Measurements from ENCODE around the gene DENND5B.

DENND5B gene

DNA sequence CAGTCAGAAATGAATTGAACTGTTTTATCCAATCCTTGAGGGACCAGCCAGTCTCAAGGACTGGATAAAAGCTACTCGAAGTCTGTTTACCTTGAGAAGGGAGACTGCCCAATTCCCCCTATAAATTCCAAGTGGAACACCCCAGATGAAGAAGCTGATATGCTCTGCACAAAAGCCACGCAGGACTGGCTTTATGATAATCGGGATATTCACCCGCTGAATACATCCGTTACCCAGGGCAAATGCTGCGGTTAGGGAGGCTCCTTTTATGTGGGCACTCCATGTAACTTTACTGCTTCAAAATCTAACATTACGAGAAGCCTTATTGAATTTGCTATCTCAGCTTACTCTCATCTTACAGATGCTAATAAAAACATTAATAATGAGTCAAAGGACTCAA is 119.1 kb downstream of the DENND5B start:
- no peak for DNase-seq (ENCODE audit: low read depth in 2 of 2)

DNA sequence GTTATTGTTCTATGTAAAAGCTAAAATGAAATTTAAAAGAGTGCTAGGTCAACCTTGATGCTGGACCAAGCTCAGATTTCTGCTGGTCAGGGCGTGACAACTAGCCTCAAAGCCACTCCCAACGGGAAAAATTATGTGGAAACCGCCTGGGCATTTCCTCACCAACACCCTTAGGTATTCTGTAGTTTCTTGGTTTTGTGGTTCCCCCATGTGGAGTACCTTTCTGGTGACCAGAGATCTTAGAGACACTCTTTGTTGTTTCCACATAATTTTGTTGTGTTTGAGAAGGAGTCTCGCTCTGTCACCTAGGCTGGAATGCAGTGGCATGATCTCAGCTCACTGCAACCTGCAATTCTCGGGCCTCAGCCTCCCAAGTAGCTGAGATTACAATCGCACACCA is 119.9 kb downstream of the DENND5B start:
- DNase-seq (ENCODE audit: low read depth in 2 of 2): no peak

DNA sequence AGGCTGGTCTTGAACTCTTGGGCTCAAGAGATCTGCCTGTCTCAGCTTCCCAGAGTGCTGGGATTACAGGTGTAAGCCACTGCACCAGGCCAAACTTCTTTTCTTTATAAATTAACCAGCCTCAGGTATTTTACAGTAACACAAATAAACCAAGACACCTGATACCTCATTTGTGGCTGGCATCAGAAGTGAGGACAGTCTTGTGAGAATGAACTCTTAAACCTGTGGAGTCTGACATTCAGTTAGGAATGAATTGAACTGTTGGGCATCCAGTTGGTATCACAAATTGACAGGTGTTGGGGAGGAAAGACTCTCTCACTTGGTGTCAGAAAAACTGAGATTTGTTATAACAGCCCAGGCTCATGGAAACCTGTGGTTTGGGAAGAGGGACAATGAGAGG is 120.5 kb downstream of the DENND5B start:
- no peak for DNase-seq (ENCODE audit: low read depth in 2 of 2)

DNA sequence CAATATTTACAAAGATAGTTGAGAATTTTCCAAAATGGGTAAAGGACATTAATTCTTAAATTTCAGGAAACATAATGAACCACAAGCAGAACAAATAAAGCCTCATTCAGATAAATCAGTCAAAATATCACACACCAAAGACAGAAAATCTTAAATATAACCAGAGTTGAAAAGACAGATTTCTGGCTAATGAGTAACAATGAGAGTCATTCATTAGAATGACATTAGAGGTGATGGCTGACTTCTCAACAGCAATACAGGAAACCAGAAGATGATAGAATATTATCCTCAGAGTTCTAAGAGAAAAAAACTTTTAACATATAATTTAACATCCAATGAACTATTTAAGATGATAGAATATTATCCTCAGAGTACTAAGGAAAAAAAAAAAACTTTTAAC is 124.2 kb downstream of the DENND5B start:
- DNase-seq (ENCODE audit: low read depth in 2 of 2): no peak

DNA sequence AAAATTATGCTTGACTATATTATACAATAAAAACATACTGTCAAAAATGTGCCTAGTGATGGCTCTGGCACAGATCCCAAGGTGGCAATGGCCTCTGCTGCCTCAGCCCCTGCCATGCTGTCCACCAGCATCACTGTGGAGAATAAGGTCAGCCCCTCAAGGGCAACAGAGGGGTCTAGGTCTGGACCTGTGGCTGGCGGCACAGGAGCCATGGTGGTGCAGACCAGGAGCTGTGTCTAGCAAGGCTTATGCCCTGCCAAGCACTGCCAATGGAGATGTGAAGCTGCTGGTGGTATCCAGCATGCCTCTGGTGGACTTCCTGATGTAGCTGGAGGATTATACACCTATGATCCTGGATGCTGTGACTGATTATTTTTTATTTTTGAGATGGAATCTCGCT is 125.9 kb downstream of the DENND5B start:
- no peak for DNase-seq (ENCODE audit: low read depth in 2 of 2)

DNA sequence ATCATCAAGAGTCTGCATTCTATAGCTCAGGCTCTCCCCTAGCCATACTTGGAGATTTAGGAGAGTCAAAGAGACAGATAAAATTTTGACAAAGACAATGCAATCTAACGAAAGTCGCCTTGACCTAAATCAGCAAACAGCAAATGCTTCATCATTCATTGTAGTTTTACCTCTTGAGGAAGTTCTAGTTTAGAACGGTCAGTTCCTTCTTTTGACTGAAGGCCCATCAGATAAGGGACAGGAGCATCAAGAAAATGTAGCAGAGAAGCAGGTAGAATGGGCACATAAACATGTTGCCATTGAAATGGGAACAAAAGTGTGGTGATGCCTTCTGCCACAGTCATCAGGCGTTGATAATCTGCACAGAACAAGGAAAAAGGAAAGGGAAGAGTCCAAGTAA is 130.9 kb downstream of the DENND5B start:
- DNase-seq (ENCODE audit: low read depth in 2 of 2): no peak

DNA sequence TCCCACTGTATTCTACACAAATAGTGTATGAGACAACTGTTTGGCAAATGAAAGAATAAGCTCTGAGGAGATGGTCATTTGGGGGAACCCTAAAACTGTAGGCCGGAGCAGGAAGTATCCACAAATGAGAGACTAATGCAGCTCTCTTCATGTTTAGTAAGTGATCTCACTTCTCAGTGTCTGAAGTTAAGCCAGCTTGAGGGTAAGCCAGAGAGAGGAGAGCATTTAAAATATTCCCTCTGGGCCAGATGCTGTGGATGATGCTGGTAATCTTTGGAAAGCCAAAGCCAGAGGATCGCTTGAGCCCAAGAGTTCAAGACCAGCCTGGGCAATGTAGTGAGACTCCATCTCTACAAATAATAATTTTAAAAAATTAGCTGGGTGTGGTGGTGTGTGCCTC is 134.4 kb downstream of the DENND5B start:
- no peak for DNase-seq (ENCODE audit: low read depth in 2 of 2)

DNA sequence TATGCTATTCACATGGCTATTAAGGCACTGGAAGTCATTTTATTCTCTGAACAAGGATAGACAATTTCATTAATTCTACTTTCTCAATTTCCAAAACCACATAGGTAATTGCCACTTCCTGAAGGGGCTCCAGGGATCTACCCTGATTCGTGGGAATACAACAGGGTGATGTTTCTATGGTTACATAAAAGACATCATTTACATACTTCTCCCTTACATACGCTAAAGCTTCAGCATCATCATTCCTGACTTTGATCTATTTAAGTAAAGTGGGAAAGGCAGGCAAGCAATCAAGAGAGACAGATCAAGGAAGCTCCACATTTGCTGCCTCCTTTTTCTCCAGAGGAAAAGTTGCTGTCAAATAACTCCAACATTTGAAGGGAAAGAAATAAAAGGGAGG is 146.2 kb downstream of the DENND5B start:
- DNase-seq (ENCODE audit: low read depth in 2 of 2): no peak

DNA sequence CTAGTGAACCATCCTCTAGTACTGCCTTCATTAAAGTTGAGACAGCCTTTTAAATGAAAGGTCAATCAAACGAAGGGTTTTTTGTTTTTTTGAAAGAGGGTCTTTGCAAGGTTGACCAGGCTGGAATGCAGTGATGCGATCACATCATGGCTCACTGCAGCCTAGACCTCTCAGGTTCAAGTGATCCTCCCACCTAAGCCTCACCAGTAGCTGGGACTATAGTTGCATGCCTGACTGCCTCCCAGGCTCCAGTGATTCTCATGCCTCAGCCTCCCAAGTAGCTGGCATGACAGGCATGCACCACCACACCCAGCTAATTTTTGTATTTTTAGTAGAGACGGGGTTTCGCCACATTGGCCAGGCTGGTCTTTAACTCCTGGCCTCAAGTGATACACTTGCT is 150.3 kb downstream of the DENND5B start:
- no peak for DNase-seq (ENCODE audit: low read depth in 2 of 2)

DNA sequence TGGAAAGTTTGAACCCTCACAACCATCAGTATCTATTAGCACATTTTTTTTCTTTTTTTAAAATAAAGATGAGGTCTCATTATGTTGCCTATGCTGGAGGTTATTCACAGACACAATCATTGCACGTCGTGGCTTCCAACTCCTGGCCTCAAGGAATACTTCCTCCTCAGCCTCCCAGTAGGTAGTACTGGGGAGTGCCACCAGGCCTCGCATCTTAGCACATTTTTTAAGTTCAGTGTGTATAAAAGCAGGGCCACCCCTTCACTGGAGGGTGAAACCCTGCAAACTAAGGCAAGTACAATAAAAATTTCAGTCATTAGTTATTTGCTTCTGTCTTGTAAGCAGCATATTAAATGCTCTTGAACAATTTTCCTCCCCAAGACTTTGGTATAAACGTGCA is 150.8 kb downstream of the DENND5B start:
- DNase-seq (ENCODE audit: low read depth in 2 of 2): no peak

DNA sequence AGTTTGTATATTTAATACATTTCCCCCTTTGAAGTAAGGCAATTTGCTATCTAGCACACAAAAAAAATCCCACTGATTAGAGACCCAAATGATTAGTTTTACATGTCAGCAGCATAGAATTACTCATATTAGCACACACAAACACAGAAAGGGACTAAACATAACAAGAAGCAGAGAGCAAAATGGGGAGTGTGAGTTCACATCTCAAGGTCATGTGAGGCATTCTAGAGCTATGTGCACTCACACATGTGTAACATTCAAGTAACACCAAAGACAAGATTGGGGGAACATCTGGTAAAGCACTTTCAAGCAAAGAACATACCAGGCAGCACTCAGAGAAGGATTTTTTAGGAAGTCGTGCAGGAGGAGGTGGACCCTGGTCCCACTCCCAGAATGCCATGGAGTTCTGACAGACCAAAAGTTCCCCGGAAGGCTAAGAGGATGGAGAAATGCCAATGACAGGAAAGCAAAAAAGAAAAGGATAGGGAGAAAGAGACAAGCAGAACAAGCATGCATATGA is 159.2 kb downstream of the DENND5B start:
- DNase-seq (ENCODE audit: low read depth in 2 of 2): no peak

DNA sequence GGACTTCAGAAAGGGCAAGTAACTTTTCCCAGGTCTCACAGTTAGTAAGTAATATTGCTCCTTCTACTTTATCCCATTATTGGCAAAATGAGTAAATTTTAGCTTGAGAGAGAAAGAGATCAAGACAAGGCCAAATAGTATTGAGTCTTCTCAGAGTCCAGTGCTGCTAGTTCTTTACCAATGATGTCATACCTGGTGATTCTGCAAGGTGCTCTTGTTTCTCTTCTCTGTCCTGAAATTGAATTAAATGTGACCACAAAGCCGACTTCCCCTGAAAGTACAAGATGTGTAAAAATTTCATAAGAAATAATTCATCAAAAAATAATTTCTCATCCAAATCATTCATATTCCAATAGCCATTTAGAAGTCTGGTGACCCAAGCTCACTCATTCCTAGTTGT is 167.5 kb downstream of the DENND5B start:
- no peak for DNase-seq (ENCODE audit: low read depth in 2 of 2)

DNA sequence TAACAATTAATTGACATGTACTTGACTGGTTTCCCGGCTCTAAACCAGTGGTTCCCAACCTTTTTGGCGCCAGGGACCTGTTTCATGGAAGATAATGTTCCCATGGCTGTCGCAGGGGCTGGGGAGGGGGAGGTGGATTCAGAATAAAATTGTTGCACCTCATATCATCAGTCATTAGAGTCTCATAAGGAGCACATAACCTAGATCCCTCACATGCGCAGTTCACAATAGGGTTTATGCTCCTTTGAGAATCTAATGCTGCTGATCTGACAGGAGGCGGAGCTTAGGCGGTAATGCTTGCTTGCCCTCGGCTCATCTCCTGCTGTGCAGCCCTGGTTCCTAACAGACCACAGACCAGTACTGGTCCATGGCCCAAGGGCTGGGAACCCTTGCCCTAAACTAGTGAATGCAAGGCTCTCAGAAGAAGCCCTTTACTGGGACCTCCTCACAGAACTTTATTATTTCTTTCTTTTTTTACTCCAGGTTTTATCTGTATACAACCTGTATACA is 178.6 kb downstream of the DENND5B start:
- no peak for DNase-seq (ENCODE audit: low read depth in 2 of 2)

DNA sequence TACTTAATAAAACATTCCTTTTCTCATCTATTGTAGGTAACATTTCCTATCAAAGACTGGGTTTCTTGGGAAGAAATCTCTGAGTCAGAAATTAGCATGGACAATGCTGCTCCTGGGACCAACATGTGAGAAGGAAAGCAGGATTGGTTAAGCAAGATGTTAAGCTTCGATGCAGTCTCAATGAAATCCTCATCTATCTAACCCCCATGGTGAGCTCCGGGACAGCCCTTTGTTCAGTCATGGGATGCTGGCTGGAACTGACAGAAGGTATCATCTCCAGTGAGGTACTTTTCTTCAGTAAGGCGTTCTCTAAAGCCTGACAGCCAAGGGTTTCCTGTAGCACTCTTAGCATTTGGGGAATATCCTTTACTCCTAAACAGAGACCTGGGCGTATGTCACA is 182.2 kb downstream of the DENND5B start:
- DNase-seq (ENCODE audit: low read depth in 2 of 2): no peak

DNA sequence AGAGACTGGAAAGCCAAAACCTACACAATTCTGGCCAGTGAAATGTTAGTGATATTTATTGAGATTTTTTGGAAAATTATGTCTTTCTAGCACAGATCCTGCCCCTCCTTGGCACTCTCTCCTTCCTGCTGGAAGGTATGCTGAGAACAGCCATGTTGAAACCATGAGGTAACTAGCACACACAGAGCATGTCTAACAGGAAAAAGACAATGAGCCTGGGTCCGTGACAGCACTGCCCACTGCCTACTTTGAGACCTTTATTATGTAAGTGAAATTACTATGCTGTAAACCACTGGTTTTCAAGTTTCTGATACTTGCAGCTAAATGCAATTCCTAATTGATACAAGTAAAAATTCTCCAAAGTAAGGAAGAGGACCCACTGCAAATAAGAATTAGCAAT is 183.4 kb downstream of the DENND5B start:
- DNase-seq (ENCODE audit: low read depth in 2 of 2): no peak

DNA sequence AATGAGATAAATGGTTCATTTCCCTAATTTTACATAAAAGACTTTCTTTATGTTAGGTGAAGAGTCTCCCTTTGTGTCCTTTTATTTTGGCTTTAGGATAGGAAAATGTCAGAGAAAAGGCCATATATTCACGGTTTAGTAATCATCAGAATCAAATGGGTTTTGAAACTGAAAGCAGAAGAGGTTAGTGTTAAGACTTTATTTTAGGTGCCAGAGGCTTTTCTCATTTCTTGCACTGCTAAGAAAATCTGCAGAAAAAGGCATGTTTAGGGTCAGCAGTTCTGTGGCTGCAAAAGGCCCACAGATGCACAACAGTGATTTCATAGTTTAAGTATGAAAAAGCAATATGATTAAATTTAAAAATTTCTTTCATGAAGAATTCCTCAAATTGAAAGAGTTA is 184.6 kb downstream of the DENND5B start:
- DNase-seq (ENCODE audit: low read depth in 2 of 2): no peak

DNA sequence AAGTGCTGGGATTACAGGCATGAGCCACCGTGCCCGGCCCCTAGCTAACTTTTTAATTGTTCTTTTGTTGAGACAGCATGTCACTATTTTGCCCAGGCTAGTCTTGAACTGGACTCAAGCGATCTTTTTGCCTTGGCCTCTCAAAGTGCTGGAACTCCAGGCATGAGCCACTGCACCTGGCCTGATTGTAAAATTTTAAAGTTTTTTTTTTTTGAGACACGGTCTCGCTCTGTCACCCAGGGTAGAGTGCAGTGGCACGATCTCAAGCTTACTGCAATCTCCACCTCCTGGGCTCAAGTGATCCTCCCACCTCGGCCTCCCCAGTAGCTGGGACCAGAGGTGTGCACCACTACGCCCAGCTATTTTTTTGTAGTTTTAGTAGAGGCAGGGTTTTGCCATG is 185.9 kb downstream of the DENND5B start:
- DNase-seq (ENCODE audit: low read depth in 2 of 2): no peak

DNA sequence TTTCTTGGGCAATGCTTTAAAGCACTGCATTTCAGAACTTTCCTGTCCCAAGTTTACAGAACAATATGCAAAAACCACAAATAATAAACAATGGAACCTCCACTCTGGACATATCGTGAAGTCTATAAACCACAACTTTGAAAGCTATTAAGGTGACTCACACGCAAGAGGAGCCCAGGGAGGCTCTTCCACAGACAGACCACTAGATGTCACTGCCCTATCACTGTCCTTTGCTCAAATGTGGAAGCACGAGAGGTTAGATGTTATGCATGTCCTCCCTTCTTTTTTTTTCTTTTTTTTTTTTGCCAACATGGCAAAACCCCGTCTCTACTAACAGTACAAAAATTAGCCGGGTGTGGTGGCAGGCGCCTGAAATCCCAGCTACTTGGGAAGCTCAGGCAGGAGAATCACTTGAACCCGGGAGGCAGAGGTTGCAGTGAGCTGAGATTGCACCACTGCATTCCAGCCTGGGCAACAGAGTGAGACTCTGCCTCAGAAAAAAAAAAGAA is 187.8 kb downstream of the DENND5B start:
- DNase-seq (ENCODE audit: low read depth in 2 of 2): peak in 1 of 2 donors; percentile 30

DNA sequence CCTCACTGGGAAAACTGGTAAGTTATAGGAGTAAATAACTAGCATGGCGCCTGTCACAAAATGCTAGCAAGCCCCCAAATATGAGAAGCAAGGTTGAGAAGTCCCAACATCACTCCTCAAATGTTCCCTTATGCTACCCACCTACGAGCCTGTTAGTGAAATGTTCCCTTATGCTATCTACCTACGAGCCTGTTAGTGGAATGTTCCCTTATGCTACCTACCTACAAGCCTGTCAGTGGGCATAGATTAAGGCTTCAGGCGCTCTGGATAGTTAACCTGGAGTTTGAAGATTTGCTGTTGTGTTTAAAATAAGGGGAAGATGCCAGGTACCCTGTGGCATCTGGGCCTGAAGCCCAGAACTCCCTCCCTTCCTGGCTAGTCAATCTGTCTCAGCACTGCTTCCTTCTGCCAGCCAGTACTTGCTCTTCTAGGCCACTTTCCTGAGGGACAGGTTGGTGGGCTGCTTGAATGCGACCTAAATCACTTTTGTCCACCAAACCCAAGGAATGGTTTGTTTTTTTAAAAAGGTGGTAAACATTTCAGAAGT is 197.9 kb downstream of the DENND5B start:
- no peak for DNase-seq (ENCODE audit: low read depth in 2 of 2)

DNA sequence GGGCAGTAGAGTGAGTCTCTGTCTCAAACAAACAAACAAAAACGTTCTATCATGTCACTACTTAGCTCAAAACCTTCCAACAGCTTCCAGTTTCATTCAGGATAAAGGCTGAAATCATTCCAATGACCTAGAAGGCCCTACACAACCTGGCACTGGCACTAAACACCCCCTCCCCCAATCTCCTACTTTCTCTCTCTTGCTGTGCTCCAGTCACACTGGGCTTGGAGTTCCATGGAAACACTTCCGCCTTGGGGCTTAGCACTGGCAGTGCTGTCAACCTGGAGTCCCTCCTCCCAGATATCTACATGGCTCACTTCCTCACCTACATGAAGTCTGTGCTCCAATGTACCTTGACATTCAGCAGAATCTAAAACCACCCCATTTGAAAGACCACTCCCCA is 199.9 kb downstream of the DENND5B start:
- no peak for DNase-seq (ENCODE audit: low read depth in 2 of 2)

DNA sequence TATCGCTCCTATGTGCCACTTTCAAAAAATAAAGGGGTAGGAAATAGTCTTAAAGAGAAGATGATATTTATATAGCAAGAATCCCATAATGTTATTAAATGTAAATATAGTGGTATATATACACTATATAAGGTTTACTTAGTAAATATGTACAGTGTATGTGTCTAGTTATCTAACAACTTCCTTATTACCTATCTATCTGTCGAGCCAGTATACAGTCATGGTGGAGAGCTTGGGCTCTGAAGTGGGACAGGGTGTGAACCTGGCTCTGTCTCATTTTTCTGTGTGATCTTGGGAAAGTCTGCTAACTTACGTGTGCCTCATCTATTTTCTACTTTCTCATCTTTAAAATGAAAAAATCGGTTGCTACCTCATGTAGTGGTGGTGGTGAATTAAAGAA is 202.2 kb downstream of the DENND5B start:
- no peak for DNase-seq (ENCODE audit: low read depth in 2 of 2)

DNA sequence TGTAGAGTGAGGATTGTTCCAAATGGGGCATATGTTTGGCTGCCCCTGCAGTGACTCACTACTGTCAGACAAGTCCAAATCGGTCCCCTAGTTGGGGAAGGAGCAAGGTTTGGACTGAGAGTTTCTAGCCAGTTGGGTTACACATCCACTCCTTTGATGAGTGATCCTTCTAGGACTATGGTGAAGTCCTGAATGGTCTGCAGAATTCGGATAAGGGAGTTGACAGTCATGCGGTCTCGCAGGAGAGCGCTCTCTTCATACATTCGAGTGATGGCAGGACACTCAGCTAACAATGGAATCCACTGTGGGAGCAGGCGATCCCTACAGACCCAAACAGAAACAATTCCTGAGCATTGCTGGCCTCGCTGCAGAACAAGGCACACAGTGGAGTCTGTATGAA is 203.5 kb downstream of the DENND5B start:
- DNase-seq (ENCODE audit: low read depth in 2 of 2): no peak

DNA sequence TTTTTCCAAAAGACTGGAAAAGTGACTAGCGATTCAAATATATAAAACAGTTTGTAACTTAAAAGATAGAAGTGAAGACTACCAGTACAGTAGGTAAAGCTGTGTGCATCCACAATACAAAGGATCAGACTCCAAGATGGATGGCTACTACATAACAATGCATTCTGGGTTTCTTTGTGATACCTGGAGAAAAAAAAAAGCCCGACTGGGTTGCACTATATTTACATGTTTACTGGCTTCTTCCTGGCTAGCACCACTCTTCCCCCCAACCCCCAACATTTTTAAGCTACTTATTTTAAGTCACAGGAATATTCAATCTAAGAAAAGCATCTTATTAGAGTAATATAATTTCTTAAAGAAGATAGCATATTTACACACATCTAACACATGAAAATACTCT is 203.9 kb downstream of the DENND5B start:
- DNase-seq (ENCODE audit: low read depth in 2 of 2): no peak

DNA sequence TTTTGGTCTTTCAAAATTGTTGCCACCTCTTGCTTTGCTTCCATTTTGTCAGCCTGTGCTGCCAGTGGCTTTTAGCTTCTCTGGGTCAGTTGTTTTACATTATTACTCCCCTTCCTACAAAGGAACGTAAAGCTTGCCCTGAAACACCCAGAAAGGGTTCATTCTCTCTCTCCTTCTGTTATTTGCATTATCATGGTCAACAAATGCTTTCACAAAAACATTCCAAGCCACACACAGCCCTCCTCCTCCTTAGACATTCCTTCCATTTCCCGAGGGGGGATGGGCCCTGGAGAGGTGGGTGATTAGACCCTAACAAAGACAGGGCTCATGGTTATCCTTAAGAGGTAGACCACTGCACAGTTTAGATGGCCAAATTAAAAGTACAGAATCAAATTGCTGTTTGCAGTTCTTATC is 204.6 kb downstream of the DENND5B start:
- DNase-seq (ENCODE audit: low read depth in 2 of 2): no peak

All from stimulated activated CD8-positive, alpha-beta memory T cell treated with anti-CD3 and anti-CD28 coated beads, Interleukin-15, amount 100 ng/mL, for 48 hours (primary cell).